SU-DHL-6 (cell line): Measurements from ENCODE around the gene RASGRP3.

Source experiments
- H2AFZ ChIP-seq: fragments of 200-600 bp; sonication (generic); 2 replicates; pipeline ENCODE4 v1.6.1; 2014; ENCODE audit warnings: low read depth, mild to moderate bottlenecking, moderate library complexity, mixed read lengths, antibody characterized with exemption, low read length; ENCODE audit not compliant: severe bottlenecking
- H3F3A ChIP-seq: fragments of 200-600 bp; shearing (Covaris generic); 2 replicates; pipeline ENCODE4 v1.6.0; 2016; ENCODE audit warnings: antibody characterized with exemption, mild to moderate bottlenecking; ENCODE audit not compliant: insufficient read depth
- H3K27ac ChIP-seq: fragments of 200-600 bp; sonication (generic); 2 replicates; pipeline ENCODE4 v1.5.1; 2016; ENCODE audit warnings: low read depth, mild to moderate bottlenecking, low read length, moderate library complexity, mixed read lengths
- H3K27me3 ChIP-seq: fragments of 200-600 bp; sonication (generic), shearing (Covaris generic); 2 replicates; pipeline ENCODE4 v1.6.0; 2014; ENCODE audit warnings: mild to moderate bottlenecking, low read length
- H3K36me3 ChIP-seq: fragments of 200-600 bp; sonication (generic); 2 replicates; pipeline ENCODE4 v1.6.1; 2014; ENCODE audit warnings: mild to moderate bottlenecking, low read length, mixed read lengths
- H3K4me2 ChIP-seq: fragments of 300-600, 200-600 bp; shearing (Covaris generic), sonication (generic); 2 replicates; pipeline ENCODE4 v1.6.0; 2014; ENCODE audit warnings: low read length, low read depth, mild to moderate bottlenecking; ENCODE audit not compliant: poor library complexity, severe bottlenecking
- H3K4me3 ChIP-seq: fragments of 200-600 bp; sonication (generic); 2 replicates; pipeline ENCODE4 v1.5.1; 2014; ENCODE audit warnings: antibody characterized with exemption, low read length, mild to moderate bottlenecking, mixed read lengths; ENCODE audit not compliant: insufficient read depth, poor library complexity, severe bottlenecking
- H3K79me2 ChIP-seq: fragments of 200-600 bp; sonication (generic); 2 replicates; pipeline ENCODE4 v1.6.1; 2014; ENCODE audit warnings: mild to moderate bottlenecking, low read length, moderate library complexity; ENCODE audit not compliant: insufficient read depth
- H3K9ac ChIP-seq: fragments of 200-600 bp; sonication (generic); 2 replicates; pipeline ENCODE4 v1.7.0; 2014; ENCODE audit warnings: mild to moderate bottlenecking, low read length
- H3K9me2 ChIP-seq: fragments of 200-600 bp; sonication (generic); replicated peaks from 2 replicates; pipeline ENCODE4 v1.6.1; 2014; ENCODE audit warnings: low read length; ENCODE audit not compliant: insufficient read depth
- H3K9me3 ChIP-seq: fragments of 200-600 bp; sonication (generic); 2 replicates; pipeline ENCODE4 v1.6.1; 2014; ENCODE audit warnings: low read length, mixed read lengths; ENCODE audit not compliant: insufficient read depth
- H4K20me1 ChIP-seq: fragments of 200-600 bp; sonication (generic); 2 replicates; pipeline ENCODE4 v1.6.1; 2014; ENCODE audit warnings: low read depth, mild to moderate bottlenecking, antibody characterized with exemption, low read length, moderate library complexity, mixed read lengths
- CTCF ChIP-seq: fragments of 200-600 bp; sonication (generic); IDR thresholded peaks from one replicate; pipeline ENCODE4 v1.5.1; 2017; ENCODE audit warnings: antibody characterized with exemption, mild to moderate bottlenecking, low read length, moderate library complexity; ENCODE audit not compliant: insufficient read depth, poor library complexity, severe bottlenecking
- EZH2phosphoT487 ChIP-seq: fragments of 200-600 bp; sonication (generic), shearing (Covaris generic); conservative IDR thresholded peaks from 2 replicates; pipeline ENCODE4 v1.6.1; 2018; ENCODE audit warnings: mild to moderate bottlenecking, antibody characterized with exemption, low read length, moderate library complexity, mixed read lengths

RASGRP3 gene

GRCh38 chr2:33522576-33522975 is 46.1 kb downstream of the RASGRP3 start:
- Histone ChIP-seq H3K27me3 (no peaks in the 10 kb centered on the region), H3K27ac (peak overlapping the region; percentile 2; the same call in 1 of the 2 replicates), H3K79me2 (no peaks in the 10 kb centered on the region), H4K20me1 (no peaks in the 10 kb centered on the region), H2AFZ (no peak overlapping the region), H3K36me3 (peaks cover 80% of the 10 kb centered on the region), H3K9me2 (no peaks in the 10 kb centered on the region), H3K4me3 (no peak overlapping the region), H3K4me2 (no peak overlapping the region), H3K9ac (no peak overlapping the region), H3F3A (peaks cover 64% of the 10 kb centered on the region), H3K9me3 (no peaks in the 10 kb centered on the region)
- TF ChIP-seq CTCF (no peak), EZH2phosphoT487 (no peak)

GRCh38 chr2:33525666-33526065 is 49.2 kb downstream of the RASGRP3 start:
- no peak overlapping the region for H2AFZ ChIP-seq
- peaks cover 68% of the 10 kb centered on the region for H3K36me3 ChIP-seq

GRCh38 chr2:33526132-33526531 is 49.7 kb downstream of the RASGRP3 start:
- Histone ChIP-seq H3K27ac (peak overlapping the region; percentile 97), H3K9me2 (no peaks in the 10 kb centered on the region), H3F3A (peaks cover 86% of the 10 kb centered on the region), H3K9ac (no peak overlapping the region), H3K4me3 (no peak overlapping the region), H3K4me2 (no peak overlapping the region), H4K20me1 (no peaks in the 10 kb centered on the region), H2AFZ (no peak overlapping the region), H3K27me3 (no peaks in the 10 kb centered on the region), H3K36me3 (peaks cover 65% of the 10 kb centered on the region), H3K79me2 (peaks cover 8% of the 10 kb centered on the region; the same call in 1 of the 2 replicates), H3K9me3 (no peaks in the 10 kb centered on the region)
- no peak for TF ChIP-seq EZH2phosphoT487
- TF ChIP-seq CTCF = no peak

More at GRCh38 chr2:33525666-33526065, 49.2 kb downstream of the RASGRP3 start:
- TF ChIP-seq CTCF = no peak
- TF ChIP-seq EZH2phosphoT487 = no peak
- H3K9me3 ChIP-seq = no peaks in the 10 kb centered on the region
- H3K79me2 ChIP-seq = peaks cover 8% of the 10 kb centered on the region; the same call in 1 of the 2 replicates
- peak overlapping the region; percentile 97 for H3K27ac ChIP-seq
- H3K9me2 ChIP-seq = no peaks in the 10 kb centered on the region
- no peaks in the 10 kb centered on the region for H4K20me1 ChIP-seq
- H3F3A ChIP-seq = peaks cover 83% of the 10 kb centered on the region
- H3K4me2 ChIP-seq = no peak overlapping the region
- H3K9ac ChIP-seq = no peak overlapping the region
- H3K27me3 ChIP-seq = no peaks in the 10 kb centered on the region
- no peak overlapping the region for H3K4me3 ChIP-seq
